Stimulated activated naive B cell treated with anti-CD40 and anti-IgM and Interleukin-4, amounts not matched to agents 10 μg/mL and 1 μg/mL and 100 μg/mL, for 72 hours (primary cell): ENCODE measurements around the gene LARGE1.

ENCODE experiments used
- ATAC-seq, 2 donors: fragments of 150-1000 bp; cut with Tn5 transposase; replicated peaks; 2 replicates each; pipeline ENCODE4 v1.10.0; 2021; ENCODE audit warnings: moderate library complexity in 1 of 2
- DNase-seq: peaks from one replicate; pipeline ENCODE4 v3.0.0; 2021
- H3K27ac Mint-ChIP-seq: one replicate; pipeline ENCODE4 v1.8.0; 2022; ENCODE audit warnings: mild to moderate bottlenecking, mixed read lengths
- H3K27me3 Mint-ChIP-seq, 2 donors: one replicate each; pipeline ENCODE4 v1.8.0; 2022; ENCODE audit warnings: mixed read lengths in 2 of 2
- H3K36me3 Mint-ChIP-seq, 2 donors: one replicate each; pipeline ENCODE4 v1.8.0; 2022; ENCODE audit warnings: mixed read lengths in 2 of 2, mild to moderate bottlenecking in 1 of 2
- H3K4me1 Mint-ChIP-seq, 2 donors: one replicate each; pipeline ENCODE4 v1.8.0; 2022; ENCODE audit warnings: mixed read lengths in 2 of 2, mild to moderate bottlenecking in 1 of 2
- H3K4me3 Mint-ChIP-seq, 2 donors: one replicate each; pipeline ENCODE4 v1.8.0; 2022; ENCODE audit warnings: mild to moderate bottlenecking in 2 of 2, mixed read lengths in 2 of 2, moderate library complexity in 1 of 2
- H3K9me3 Mint-ChIP-seq, 2 donors: one replicate each; pipeline ENCODE4 v1.8.0; 2022; ENCODE audit warnings: mixed read lengths in 2 of 2, mild to moderate bottlenecking in 1 of 2

The LARGE1 gene

DNA sequence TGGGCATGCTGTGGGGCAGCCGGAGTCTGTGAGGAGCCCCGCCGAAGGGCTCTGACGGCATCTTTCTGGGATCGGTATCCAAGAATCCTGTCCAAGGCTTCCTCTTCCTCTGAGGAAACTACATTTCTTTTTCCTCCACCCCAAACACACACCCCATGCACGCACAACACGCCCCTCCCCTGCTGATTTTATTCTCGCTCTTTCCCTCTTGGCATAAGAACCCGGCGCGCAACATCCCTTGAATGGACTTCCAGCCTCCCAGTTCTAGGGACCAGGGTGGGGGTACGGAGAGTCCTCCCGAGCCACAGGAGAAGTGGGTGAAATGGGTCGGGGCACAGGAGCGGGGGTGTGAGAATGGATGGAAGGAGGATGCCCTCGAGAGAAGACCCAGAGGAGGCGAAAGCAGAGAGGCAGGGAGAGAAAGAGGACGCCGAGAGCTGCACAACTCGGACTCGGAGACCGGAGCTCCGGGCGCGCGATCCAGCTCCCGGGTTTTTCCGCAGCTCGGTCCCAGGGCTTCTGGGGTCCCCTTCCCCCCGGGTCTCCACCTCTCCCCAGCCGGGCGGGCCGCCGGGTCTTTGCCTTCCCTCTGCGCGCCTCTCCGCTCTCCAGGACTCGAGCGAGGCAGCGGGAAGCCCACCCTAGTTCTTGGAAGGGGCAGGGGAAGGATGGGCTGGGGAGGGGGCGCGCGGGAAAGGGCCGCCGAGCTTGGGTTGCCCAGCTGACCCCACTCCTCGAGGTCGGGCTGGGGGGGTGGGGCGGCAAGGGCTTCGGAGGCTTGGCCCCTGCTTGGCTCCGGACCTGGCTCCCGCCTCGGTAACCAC, 1.5 kb upstream of the LARGE1 start:
- Mint-ChIP-seq H3K4me3 (peak overlapping the region; percentile 87), H3K4me1 (peaks cover 25 to 54% of the 10 kb centered on the region in 2 donors), H3K27ac (peak overlapping the region; percentile 31), H3K27me3 (peaks cover 3 to 45% of the 10 kb centered on the region in 2 donors), H3K9me3 (no peaks in the 10 kb centered on the region), H3K36me3 (peaks cover 0 to under 1% of the 10 kb centered on the region in 2 donors)
- ATAC-seq = no peak
- DNase-seq = peak; percentile 28

- H3K27me3 Mint-ChIP-seq = peaks cover 3 to 40% of the 10 kb centered on the region in 2 donors
- H3K9me3 Mint-ChIP-seq = no peaks in the 10 kb centered on the region
- no peak overlapping the region for H3K27ac Mint-ChIP-seq
- H3K36me3 Mint-ChIP-seq = peaks cover 2 to 4% of the 10 kb centered on the region in 2 donors
- peaks cover 27 to 57% of the 10 kb centered on the region in 2 donors for H3K4me1 Mint-ChIP-seq
- DNase-seq = peak; percentile 96
- peak overlapping the region; percentile 87 for H3K4me3 Mint-ChIP-seq
- ATAC-seq = peak; percentile 78 to 84
These were observed 750 bp upstream of the LARGE1 start for GRCh38 chr22:33920927-33921524.

- Mint-ChIP-seq H3K4me3 (peak overlapping the region; percentile 83 to 92), H3K9me3 (no peaks in the 10 kb centered on the region), H3K36me3 (peaks cover 2 to 4% of the 10 kb centered on the region in 2 donors), H3K27ac (peak overlapping the region; percentile 90), H3K27me3 (peaks cover 3 to 25% of the 10 kb centered on the region in 2 donors), H3K4me1 (peaks cover 36 to 62% of the 10 kb centered on the region in 2 donors)
- DNase-seq = peak; percentile 55
- peak; percentile 29 to 57 for ATAC-seq
These were observed 682 bp downstream of the LARGE1 start for GRCh38 chr22:33919391-33920196.

GRCh38 chr22:33918676-33919365, 1.5 kb downstream of the LARGE1 start:
- H3K4me1 Mint-ChIP-seq = peaks cover 36 to 62% of the 10 kb centered on the region in 2 donors
- H3K27me3 Mint-ChIP-seq = peaks cover 3 to 20% of the 10 kb centered on the region in 2 donors
- DNase-seq = no peak
- no peak overlapping the region for H3K27ac Mint-ChIP-seq
- H3K36me3 Mint-ChIP-seq = peaks cover 2 to 4% of the 10 kb centered on the region in 2 donors
- no peaks in the 10 kb centered on the region for H3K9me3 Mint-ChIP-seq
- no peak for ATAC-seq
- H3K4me3 Mint-ChIP-seq = peak overlapping the region; percentile 83 to 92

DNA sequence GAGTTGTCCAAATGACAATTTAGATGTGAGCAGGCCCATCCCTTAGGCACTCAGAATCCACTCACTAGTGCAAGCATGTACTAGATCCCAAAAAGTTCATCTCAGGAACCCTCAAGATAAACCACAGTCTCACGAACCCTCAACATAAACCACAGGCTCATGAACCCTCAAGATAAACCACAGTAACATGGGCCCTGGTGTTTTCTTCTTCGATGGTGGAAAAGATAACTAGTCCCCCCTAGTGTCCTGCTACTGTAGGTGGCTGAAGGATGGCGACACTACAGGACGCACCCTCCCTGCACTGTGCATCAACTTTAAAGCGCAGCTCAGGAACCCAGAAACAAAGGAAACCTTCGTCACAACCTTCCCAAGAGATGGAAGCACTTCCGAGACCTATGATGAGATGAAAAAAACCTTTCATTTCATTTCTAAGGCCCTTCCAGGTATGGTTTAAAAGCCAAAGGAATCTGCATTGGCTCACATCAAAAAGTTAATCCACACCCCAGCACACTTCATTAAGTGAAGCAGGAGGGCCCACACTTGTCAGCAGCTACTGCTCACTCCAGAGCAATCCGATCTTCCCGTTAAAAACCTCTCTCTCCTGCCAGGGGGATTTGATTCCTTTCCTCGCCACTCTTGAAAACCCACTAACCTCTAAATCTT, 2.4 kb downstream of the LARGE1 start:
- DNase-seq = peak; percentile 11
- Mint-ChIP-seq H3K27ac (no peak overlapping the region), H3K4me3 (peak overlapping the region in 1 of 2 donors; percentile 55)

DNA sequence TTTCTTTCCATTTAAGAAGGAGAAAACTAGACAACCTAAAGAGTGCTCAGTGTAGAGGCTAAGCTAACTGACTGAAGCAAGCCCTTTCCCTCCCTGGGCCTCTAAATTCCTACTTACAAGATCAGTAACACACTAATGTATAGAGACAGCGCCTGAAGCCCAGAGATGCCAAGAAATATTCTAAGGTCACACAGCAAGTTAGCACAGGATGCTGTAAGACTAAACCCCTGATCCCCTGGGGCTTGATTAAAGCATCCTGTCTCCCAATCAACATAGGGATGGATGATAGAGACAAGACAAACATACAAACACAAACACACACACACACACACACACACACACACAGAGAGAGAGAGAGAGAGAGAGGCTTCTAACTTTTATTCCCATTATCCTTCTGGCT, 5.6 kb downstream of the LARGE1 start:
- peaks cover 2 to 15% of the 10 kb centered on the region in 2 donors for H3K36me3 Mint-ChIP-seq
- no peaks in the 10 kb centered on the region for H3K9me3 Mint-ChIP-seq
- ATAC-seq = no peak
- DNase-seq = no peak
- no peak overlapping the region for H3K4me3 Mint-ChIP-seq
- H3K27me3 Mint-ChIP-seq = peaks cover 0 to 8% of the 10 kb centered on the region in 2 donors
- no peak overlapping the region for H3K27ac Mint-ChIP-seq
- H3K4me1 Mint-ChIP-seq = peaks cover 38 to 42% of the 10 kb centered on the region in 2 donors

More for the DNA sequence above, 2.4 kb downstream of the LARGE1 start:
- ATAC-seq = no peak
- peaks cover 3 to 14% of the 10 kb centered on the region in 2 donors for H3K27me3 Mint-ChIP-seq
- peaks cover 35 to 53% of the 10 kb centered on the region in 2 donors for H3K4me1 Mint-ChIP-seq
- H3K9me3 Mint-ChIP-seq = no peaks in the 10 kb centered on the region
- H3K36me3 Mint-ChIP-seq = peaks cover 2 to 4% of the 10 kb centered on the region in 2 donors

GRCh38 chr22:33914131-33914530, 6.1 kb downstream of the LARGE1 start:
- peaks cover 2 to 19% of the 10 kb centered on the region in 2 donors for H3K36me3 Mint-ChIP-seq
- peaks cover 32 to 42% of the 10 kb centered on the region in 2 donors for H3K4me1 Mint-ChIP-seq

DNA sequence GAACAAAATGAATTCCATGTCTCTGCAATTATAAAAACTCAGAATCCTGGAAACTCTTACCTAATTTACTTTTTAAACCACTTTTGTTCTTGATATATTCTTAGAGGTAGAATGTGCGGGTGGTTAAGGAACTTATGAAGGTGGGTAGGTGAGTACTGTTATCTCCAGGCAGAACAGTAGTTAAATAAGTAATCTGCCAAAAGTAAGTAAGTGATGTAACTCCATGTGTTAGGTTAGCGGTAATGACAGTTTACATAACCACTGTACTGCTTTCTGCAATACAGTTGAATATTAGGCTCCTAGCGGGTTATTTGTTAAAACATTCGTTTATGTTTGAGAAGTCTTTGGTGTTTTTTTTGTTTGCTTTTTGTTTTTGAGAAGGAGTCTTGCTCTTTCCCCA, 7.1 kb downstream of the LARGE1 start:
- no peak overlapping the region for H3K4me3 Mint-ChIP-seq
- peaks cover 3 to 22% of the 10 kb centered on the region in 2 donors for H3K36me3 Mint-ChIP-seq
- no peak overlapping the region for H3K27ac Mint-ChIP-seq
- no peaks in the 10 kb centered on the region for H3K9me3 Mint-ChIP-seq
- ATAC-seq (no peak), DNase-seq (no peak)
- H3K4me1 Mint-ChIP-seq = peaks cover 29 to 38% of the 10 kb centered on the region in 2 donors
- no peaks in the 10 kb centered on the region for H3K27me3 Mint-ChIP-seq

More at GRCh38 chr22:33914131-33914530, 6.1 kb downstream of the LARGE1 start:
- peaks cover 0 to 8% of the 10 kb centered on the region in 2 donors for H3K27me3 Mint-ChIP-seq
- H3K4me3 Mint-ChIP-seq = no peak overlapping the region
- no peaks in the 10 kb centered on the region for H3K9me3 Mint-ChIP-seq
- no peak for ATAC-seq
- no peak for DNase-seq
- no peak overlapping the region for H3K27ac Mint-ChIP-seq

DNA sequence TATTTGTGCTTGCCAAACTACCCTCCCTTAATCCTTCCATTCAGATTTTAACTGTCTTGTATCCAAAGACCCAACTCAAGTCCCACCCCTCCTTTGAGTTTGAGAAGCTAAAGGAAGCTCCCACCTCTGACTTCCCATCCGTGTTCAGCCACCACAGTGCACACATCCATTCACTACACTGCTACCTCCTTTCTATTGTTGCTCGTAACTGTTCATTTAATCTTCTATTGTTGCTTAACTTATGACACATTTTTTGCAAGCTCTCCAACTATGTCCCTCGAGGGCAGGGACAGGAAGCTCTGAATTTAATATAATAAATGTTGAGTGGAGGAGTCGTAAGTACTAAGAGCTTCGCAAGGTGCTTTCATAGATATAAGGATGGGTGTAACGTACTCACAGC, 10.4 kb downstream of the LARGE1 start:
- H3K36me3 Mint-ChIP-seq = peaks cover 4 to 19% of the 10 kb centered on the region in 2 donors
- H3K27me3 Mint-ChIP-seq = no peaks in the 10 kb centered on the region
- no peak for DNase-seq
- H3K27ac Mint-ChIP-seq = no peak overlapping the region
- H3K9me3 Mint-ChIP-seq = no peaks in the 10 kb centered on the region
- H3K4me1 Mint-ChIP-seq = peaks cover 10 to 25% of the 10 kb centered on the region in 2 donors
- no peak for ATAC-seq
- no peak overlapping the region for H3K4me3 Mint-ChIP-seq

- no peaks in the 10 kb centered on the region for H3K9me3 Mint-ChIP-seq
- H3K36me3 Mint-ChIP-seq = peaks cover 4 to 19% of the 10 kb centered on the region in 2 donors
- peaks cover 13 to 22% of the 10 kb centered on the region in 2 donors for H3K4me1 Mint-ChIP-seq
- no peaks in the 10 kb centered on the region for H3K27me3 Mint-ChIP-seq
- no peak overlapping the region for H3K27ac Mint-ChIP-seq
- ATAC-seq = no peak
- H3K4me3 Mint-ChIP-seq = no peak overlapping the region
- DNase-seq = no peak
These were observed 11.2 kb downstream of the LARGE1 start for GRCh38 chr22:33909075-33909458.

- Mint-ChIP-seq H3K27me3 (no peaks in the 10 kb centered on the region), H3K36me3 (peaks cover 4 to 19% of the 10 kb centered on the region in 2 donors), H3K27ac (no peak overlapping the region), H3K4me3 (no peak overlapping the region), H3K4me1 (peaks cover 18 to 24% of the 10 kb centered on the region in 2 donors), H3K9me3 (no peaks in the 10 kb centered on the region)
- no peak for DNase-seq
- ATAC-seq = no peak
These were observed 11.9 kb downstream of the LARGE1 start for GRCh38 chr22:33908171-33909074.

GRCh38 chr22:33906954-33907353, 13.3 kb downstream of the LARGE1 start:
- Mint-ChIP-seq H3K27me3 (peaks cover 0 to 4% of the 10 kb centered on the region in 2 donors), H3K4me3 (no peak overlapping the region), H3K36me3 (peaks cover 4 to 19% of the 10 kb centered on the region in 2 donors), H3K4me1 (peaks cover 23 to 26% of the 10 kb centered on the region in 2 donors), H3K27ac (no peak overlapping the region), H3K9me3 (no peaks in the 10 kb centered on the region)
- ATAC-seq (no peak), DNase-seq (no peak)
